Smooth muscle cell (in vitro differentiated cells): ENCODE measurements around the gene NCR2. TPM values are rescaled to one million over a fixed set of nuclear protein-coding genes. Genes with fewer than 3 reads are reported as not detected.

Experiments used
- DNase-seq: peaks from one replicate; lab custom pipeline; 2025; ENCODE audit not compliant: unreplicated experiment; lab: John Stamatoyannopoulos, UW
- H2AFZ ChIP-seq: fragments of 200-600 bp; sonication (generic); 2 replicates; pipeline ENCODE4 v1.6.0; 2016; ENCODE audit warnings: antibody characterized with exemption, low read depth, mild to moderate bottlenecking
- H3F3A ChIP-seq: fragments of 200-600 bp; sonication (generic); 2 replicates; pipeline ENCODE4 v1.6.0; 2017; ENCODE audit warnings: antibody characterized with exemption, low read depth
- H3K27ac ChIP-seq: fragments of 200-600 bp; sonication (generic); 2 replicates; pipeline ENCODE4 v1.5.1; 2016; ENCODE audit warnings: low read depth, mild to moderate bottlenecking
- H3K27me3 ChIP-seq: fragments of 200-600 bp; sonication (generic); 2 replicates; pipeline ENCODE4 v1.6.1; 2016; ENCODE audit warnings: low read depth, mild to moderate bottlenecking
- H3K36me3 ChIP-seq: fragments of 200-600 bp; sonication (generic); 2 replicates; pipeline ENCODE4 v1.5.1; 2016; ENCODE audit warnings: low read depth
- H3K4me1 ChIP-seq: fragments of 200-600 bp; sonication (generic); 2 replicates; pipeline ENCODE4 v1.5.1; 2016; ENCODE audit warnings: low read depth
- H3K4me2 ChIP-seq: fragments of 200-600 bp; sonication (generic); 2 replicates; pipeline ENCODE4 v1.6.0; 2016; ENCODE audit warnings: mild to moderate bottlenecking
- H3K4me3 ChIP-seq: fragments of 200-600 bp; sonication (generic); 2 replicates; pipeline ENCODE4 v1.5.1; 2016; ENCODE audit warnings: mild to moderate bottlenecking
- H3K79me2 ChIP-seq: fragments of 200-600 bp; sonication (generic); 2 replicates; pipeline ENCODE4 v1.6.0; 2016; ENCODE audit warnings: low read depth, mild to moderate bottlenecking
- H3K9ac ChIP-seq: fragments of 200-600 bp; sonication (generic); 2 replicates; pipeline ENCODE4 v1.6.0; 2016; ENCODE audit warnings: low read depth
- H3K9me3 ChIP-seq: fragments of 200-600 bp; sonication (generic); replicated peaks from 2 replicates; pipeline ENCODE4 v1.5.1; 2016; ENCODE audit warnings: low read depth
- H4K20me1 ChIP-seq: fragments of 200-600 bp; sonication (generic); 2 replicates; pipeline ENCODE4 v1.6.0; 2016; ENCODE audit warnings: low read depth
- WGBS: methylation state at CpG from one replicate; pipeline ENCODE4 v1.1.7; 2016; ENCODE audit warnings: low lambda C conversion rate; 5-methylcytosine and 5-hydroxymethylcytosine counted together
- polyA plus RNA-seq: library from polyadenylated mRNA; unstranded; fragments of >200 nt; fragmentation: Nextera tagmentation; extraction: Ambion mirVana; gene quantifications from 2 replicates; pipeline ENCODE4 v1.2.1, GENCODE V29; 2016
- total RNA-seq: library from RNA; depleted of rRNA; stranded (reverse); fragments of >200 nt; gene quantifications from 2 replicates; pipeline ENCODE4 v1.2.3, GENCODE V29; 2014
- TF ChIP-seq, protein P1 (sequence below): fragments of 200-600 bp; sonication (generic); IDR thresholded peaks from 2 replicates; pipeline ENCODE4 v1.5.1; 2017; ENCODE audit warnings: borderline replicate concordance, mild to moderate bottlenecking, antibody characterized with exemption; ENCODE audit not compliant: insufficient read depth, poor library complexity, severe bottlenecking

The NCR2 gene
- total and polyA plus RNA-seq, 2 experiments from 2014 or later, result not detected

DNA sequence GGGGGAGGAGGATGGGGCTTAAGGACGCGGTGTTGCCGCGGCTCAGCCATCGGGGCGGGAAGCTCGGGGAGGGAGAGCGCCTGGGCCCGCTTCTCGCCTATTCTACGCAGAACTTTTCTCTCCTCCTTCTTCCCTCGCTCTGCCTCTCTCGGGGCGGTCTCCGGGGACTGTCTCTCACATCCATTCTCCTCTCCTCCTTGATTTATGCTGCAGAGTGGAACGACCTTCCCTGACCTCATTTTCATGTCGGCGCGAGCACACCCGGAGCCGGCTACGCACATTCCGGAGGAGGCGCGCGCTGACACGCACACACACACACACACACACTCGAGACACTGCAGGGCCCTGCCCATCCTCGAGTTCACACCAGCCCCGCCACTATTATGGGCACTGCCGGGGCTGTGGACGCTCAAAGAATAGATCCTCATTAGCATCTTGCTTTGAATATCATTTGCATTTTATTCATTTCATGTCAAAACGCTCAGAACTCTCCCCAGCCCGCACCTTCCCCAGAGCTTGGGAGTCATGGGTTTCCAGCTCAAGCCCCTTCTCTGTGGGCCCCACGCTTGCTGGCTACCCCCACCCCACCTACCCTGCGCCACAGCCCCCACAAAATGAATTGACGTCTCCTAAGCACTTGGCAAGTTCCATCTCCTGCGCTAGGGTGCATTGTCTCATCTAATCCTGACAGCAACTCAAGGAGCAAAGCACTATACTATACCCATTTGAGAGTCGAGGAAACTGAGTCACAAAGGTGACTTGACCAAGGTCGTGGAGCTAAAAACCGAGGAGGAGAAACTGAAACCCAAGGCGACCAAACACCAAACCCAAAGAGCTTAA is 36.8 kb downstream of the NCR2 start:
- WGBS, result 5% methylated on average over 39 of the region's 42 CpGs
- Histone ChIP-seq H3F3A (peaks cover 8% of the 10 kb centered on the region), H3K9ac (no peak overlapping the region), H3K4me3 (peak overlapping the region; percentile 44), H3K4me1 (peaks cover 29% of the 10 kb centered on the region), H2AFZ (peak overlapping the region; percentile 35), H3K4me2 (peak overlapping the region; percentile 91), H3K9me3 (no peaks in the 10 kb centered on the region), H4K20me1 (no peaks in the 10 kb centered on the region), H3K79me2 (no peaks in the 10 kb centered on the region), H3K27me3 (peaks cover 91% of the 10 kb centered on the region), H3K36me3 (no peaks in the 10 kb centered on the region), H3K27ac (no peak overlapping the region)
- no peak for DNase-seq
- TF ChIP-seq, protein P1, sequence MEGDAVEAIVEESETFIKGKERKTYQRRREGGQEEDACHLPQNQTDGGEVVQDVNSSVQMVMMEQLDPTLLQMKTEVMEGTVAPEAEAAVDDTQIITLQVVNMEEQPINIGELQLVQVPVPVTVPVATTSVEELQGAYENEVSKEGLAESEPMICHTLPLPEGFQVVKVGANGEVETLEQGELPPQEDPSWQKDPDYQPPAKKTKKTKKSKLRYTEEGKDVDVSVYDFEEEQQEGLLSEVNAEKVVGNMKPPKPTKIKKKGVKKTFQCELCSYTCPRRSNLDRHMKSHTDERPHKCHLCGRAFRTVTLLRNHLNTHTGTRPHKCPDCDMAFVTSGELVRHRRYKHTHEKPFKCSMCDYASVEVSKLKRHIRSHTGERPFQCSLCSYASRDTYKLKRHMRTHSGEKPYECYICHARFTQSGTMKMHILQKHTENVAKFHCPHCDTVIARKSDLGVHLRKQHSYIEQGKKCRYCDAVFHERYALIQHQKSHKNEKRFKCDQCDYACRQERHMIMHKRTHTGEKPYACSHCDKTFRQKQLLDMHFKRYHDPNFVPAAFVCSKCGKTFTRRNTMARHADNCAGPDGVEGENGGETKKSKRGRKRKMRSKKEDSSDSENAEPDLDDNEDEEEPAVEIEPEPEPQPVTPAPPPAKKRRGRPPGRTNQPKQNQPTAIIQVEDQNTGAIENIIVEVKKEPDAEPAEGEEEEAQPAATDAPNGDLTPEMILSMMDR, result no peak

DNA sequence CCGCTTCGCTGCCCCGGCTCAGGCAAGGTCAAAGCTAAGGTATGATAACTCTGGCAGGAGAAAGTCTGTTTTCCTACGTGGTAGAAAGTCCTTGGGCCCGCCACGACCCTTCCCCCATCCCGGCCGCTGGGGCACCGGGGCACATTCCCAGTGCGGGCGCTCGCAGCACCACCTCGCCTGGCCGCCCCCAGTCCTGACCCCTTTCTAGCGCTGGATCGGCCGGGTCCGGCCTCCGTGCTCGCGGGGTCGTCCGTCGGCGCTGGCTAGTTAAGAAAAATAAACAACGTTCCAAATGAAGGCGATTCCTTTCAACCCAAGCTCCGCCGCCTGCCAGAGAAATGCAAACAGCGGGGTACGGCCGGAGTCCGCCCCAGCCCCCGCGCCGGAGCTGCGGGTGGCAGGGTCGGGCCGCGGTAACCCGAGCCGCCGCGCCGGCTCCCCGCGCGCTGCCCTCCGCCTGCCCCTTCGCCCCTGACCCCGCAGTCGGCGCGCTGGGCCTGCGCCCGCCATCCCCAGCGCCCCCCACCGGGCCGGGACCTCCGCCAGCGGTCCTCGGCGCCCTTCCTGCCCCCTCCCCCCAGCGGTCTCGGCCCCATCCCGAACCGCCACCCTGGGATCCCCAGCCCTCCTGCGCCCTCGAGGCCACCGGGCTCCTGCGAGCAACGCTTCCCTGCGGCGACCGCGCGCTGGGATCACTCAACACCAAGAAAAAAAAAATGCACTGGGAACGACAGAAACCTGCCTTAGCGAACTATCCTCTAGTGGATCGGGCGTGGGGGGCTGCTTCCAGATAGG is 37.6 kb downstream of the NCR2 start:
- H3F3A ChIP-seq, result peaks cover 8% of the 10 kb centered on the region
- TF ChIP-seq, protein P1, result no peak
- no peaks in the 10 kb centered on the region for H3K9me3 ChIP-seq
- WGBS, result 3% methylated on average over 48 of the region's 81 CpGs
- no peak overlapping the region for H3K27ac ChIP-seq
- no peak for DNase-seq
- H3K4me1 ChIP-seq, result peaks cover 29% of the 10 kb centered on the region
- peak overlapping the region; percentile 91 for H3K4me2 ChIP-seq
- no peak overlapping the region for H3K9ac ChIP-seq
- no peaks in the 10 kb centered on the region for H4K20me1 ChIP-seq
- H3K4me3 ChIP-seq, result peak overlapping the region; percentile 36
- H3K36me3 ChIP-seq, result no peaks in the 10 kb centered on the region
- H3K79me2 ChIP-seq, result no peaks in the 10 kb centered on the region
- peaks cover 94% of the 10 kb centered on the region for H3K27me3 ChIP-seq
- H2AFZ ChIP-seq, result no peak overlapping the region

DNA sequence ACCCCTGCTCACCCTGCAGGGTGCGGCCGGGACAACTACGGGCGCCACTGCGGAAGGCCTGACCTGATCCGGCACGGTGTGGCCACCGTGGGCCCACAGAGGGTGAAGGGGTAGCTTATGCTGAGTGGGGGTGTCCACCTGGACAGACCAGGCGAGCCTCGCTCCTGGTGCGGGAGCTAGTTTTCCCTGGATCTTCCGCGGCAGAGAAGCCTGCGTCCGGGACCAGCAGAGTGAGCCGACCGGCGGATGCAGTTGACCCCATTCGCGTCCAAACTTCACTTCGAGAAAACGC is 38.2 kb downstream of the NCR2 start:
- TF ChIP-seq, protein P1, result no peak
- no peak overlapping the region for H3K27ac ChIP-seq
- H3K9me3 ChIP-seq, result no peaks in the 10 kb centered on the region
- H3F3A ChIP-seq, result peaks cover 8% of the 10 kb centered on the region
- no peaks in the 10 kb centered on the region for H3K36me3 ChIP-seq
- H3K4me3 ChIP-seq, result peak overlapping the region; percentile 17
- peak overlapping the region; percentile 91 for H3K4me2 ChIP-seq
- H3K79me2 ChIP-seq, result no peaks in the 10 kb centered on the region
- no peak overlapping the region for H2AFZ ChIP-seq
- no peak overlapping the region for H3K9ac ChIP-seq
- H3K4me1 ChIP-seq, result peaks cover 29% of the 10 kb centered on the region
- no peak for DNase-seq
- no peaks in the 10 kb centered on the region for H4K20me1 ChIP-seq
- 3% methylated on average over 20 of the region's 22 CpGs for WGBS
- H3K27me3 ChIP-seq, result peaks cover 96% of the 10 kb centered on the region
